Activated CD8-positive, alpha-beta memory T cell treated with anti-CD3 and anti-CD28 coated beads for 1 hour (primary cell): ENCODE results near the gene ZNF563.

Experiments used
- DNase-seq, 2 donors: peaks; one replicate each; pipeline ENCODE4 v3.0.0-alpha.2; 2020; ENCODE audit warnings: low read depth in 1 of 2; ENCODE audit errors: extremely low read depth in 1 of 2

The ZNF563 gene

GRCh38 chr19:12295191-12295590 is 38.2 kb downstream of the ZNF563 start:
- DNase-seq, result no peak

DNA sequence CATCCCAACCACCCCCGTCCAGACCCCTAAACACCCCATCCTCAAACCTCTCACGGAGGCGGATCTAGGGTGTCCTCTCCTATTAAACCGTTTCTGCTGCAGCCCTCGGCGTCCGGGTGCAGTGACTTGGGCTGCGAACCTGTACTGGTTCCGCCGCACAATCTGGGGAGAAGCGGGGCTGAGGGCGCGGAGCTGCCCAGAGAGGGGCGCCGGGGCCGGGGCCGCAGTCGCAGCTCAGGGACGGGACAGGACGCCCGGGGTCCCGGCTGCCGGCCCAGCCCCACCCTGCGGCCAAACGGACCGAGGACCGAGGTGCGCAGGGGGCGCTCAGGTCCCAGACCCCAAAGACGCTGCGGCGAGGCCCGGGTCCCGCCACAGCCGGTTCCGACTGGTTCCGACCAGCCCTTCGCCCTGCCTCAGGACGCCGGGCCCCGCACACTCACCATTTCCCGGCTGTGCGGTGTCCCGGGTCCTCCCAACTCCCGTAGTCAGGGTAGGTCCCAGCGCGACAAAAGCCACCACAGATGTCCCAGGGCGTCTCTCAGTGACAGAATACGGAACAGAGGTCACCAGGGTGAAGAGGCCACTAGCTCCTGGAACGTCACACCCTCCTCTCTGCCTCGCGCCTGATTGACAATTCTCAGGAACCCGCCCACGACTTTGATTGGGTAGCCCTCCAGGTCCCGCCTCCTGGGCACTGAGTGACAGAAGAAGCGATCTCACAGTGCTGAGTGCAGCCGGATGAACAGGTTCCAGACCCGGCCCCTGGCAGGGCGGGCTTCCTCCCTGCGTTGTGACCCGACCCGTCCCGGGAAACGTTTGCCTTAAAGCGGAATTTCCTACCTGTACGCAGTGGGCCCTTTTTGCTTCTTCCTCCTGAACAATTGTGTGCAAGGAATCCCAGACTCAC is 38.9 kb downstream of the ZNF563 start, which contains the start of gene ZNF44:
ZNF44 (minus strand) TSS at position 635 of the 910 bp plus-strand sequence; CDS start at position 446, 189 bp downstream.
- peak; percentile 86 to 92 for DNase-seq

GRCh38 chr19:12293777-12294248 is 39.6 kb downstream of the ZNF563 start:
- DNase-seq, result peak in 1 of 2 donors; percentile 35

- no peak for DNase-seq
These were observed 43.7 kb downstream of the ZNF563 start for GRCh38 chr19:12289790-12290065.

DNA sequence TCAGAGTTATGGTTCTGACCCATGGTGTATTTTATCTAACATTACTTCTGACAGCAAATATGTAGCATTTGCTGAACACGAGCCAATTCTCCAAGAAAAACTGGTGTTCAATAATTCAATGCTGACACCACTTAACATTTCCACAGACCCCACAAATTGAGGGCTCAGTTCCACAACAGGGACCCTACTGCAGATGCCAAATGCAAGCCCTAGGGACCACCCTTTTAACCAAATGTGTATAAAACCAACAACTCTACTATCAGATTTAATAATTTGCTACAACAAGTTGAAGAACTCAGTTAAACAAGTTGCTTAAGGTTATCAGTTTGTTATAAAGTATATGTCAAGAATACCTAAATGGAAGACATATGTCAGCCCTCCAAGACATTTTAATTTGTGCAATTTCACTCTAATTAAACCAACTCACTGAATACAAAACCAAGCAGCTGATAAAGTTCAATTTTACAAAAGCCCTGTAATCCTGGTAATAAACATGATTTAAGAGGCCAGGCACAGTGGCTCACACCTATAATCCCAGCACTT is 45.4 kb downstream of the ZNF563 start:
- DNase-seq, result no peak

- no peak for DNase-seq
These were observed 48.8 kb downstream of the ZNF563 start for GRCh38 chr19:12284631-12285030.

- no peak for DNase-seq
These were observed 49.2 kb downstream of the ZNF563 start for GRCh38 chr19:12284226-12284625.

- DNase-seq, result no peak
These were observed 54.7 kb downstream of the ZNF563 start for GRCh38 chr19:12278713-12279112.

DNA sequence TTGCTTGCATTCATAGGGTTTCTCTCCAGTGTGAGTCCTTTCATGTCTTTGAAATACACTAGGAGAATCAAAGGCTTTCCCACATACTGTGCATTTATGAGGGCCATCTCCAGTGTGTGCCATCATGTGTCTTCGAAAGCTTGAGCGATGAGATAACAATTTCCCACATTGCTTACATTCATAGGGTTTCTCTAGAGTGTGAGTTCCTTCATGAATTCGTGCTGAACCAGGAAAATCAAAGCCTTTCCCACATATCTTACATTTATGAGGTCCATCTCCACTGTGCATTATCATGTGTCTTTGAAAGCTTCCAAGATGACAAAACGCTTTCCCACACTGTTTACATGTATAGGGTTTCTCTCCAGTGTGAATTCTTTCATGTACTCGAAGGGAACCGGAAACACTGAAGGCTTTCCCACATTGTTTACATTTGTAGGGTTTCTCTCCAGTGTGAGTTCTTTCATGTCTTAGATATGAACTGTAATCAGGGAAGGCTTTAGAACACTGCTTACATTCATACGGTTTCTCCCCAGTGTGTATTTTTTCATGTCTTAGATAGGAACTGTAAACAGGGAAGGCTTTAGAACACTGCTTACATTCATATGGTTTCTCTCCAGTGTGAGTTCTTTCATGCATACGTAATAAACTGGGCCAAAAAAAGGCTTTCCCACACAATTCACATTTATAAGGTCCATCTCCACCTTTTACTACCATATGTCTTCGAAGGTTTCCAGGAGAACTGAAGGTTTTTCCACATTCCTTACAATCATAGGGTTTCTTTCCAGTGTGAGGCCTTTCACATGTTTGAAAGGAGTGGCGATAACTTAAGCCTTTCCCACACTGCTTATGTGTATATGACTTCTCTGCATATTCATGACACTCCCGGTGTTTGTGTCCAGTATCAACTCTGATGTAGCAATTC is 60.2 kb downstream of the ZNF563 start:
- DNase-seq, result no peak

DNA sequence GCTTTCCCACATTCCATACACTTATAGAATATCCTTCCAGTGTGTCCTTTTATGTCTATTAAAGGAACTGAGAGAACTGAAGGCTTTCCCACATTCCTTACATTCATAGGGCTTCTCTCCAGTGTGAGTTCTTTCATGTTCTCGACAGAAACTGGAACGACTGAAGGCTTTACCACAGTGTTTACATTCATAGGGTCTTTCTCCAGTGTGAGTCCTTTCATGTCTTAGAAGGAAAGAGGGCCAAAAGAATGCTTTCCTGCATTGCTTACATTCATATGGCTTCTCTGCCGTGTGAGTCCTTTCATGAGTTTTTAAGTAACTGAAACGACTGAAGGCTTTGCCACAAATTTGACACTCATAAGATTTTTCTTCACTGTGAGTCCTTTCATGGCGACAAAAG is 61.0 kb downstream of the ZNF563 start:
- DNase-seq, result no peak

DNA sequence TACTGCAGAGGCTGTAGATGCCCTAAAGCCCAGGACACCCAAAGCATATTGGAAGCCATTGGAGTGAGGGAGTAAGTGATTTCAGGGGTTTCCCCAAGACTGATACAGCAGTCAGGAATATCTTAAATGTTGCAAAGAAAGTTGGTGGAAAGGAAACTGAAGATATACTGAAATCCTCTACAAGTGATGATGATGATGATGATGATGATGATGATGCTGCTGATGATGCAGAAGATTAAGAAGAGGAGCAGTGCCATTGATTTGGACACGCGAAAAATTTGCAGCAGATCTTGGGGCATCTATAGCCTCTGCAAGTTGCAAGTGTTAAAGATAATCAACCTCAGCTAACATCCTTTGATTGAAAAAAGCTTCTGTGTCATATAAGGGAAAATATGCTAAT is 62.6 kb downstream of the ZNF563 start:
- no peak for DNase-seq
